ENCODE measurements around the gene FRS2.

The FRS2 gene

GRCh38 chr12:69508621-69509020 is 38.4 kb downstream of the FRS2 start:
- peaks cover 67% of the 10 kb centered on the region for H3K4me1 Mint-ChIP-seq
- H3K27me3 Mint-ChIP-seq (ENCODE audit: low read depth) = no peaks in the 10 kb centered on the region
- peak overlapping the region in 2 of 3 experiments; percentile 16 to 88 for H3K27ac Mint-ChIP-seq
- H3K9me3 Mint-ChIP-seq = no peaks in the 10 kb centered on the region
- H3K36me3 Mint-ChIP-seq (ENCODE audit: low read depth) = no peaks in the 10 kb centered on the region
- H3K4me3 Mint-ChIP-seq = no peak overlapping the region
- TF ChIP-seq CTCF (IDR thresholded peaks at IDR 0.05; ENCODE audit: unreplicated experiment in 3 of 3) = no peak

GRCh38 chr12:69509308-69509736 is 39.1 kb downstream of the FRS2 start:
- H3K27ac Mint-ChIP-seq = peak overlapping the region; percentile 41 to 88 (median 79)
- no peaks in the 10 kb centered on the region for H3K27me3 Mint-ChIP-seq (ENCODE audit: low read depth)

GRCh38 chr12:69509904-69510827 is 40.0 kb downstream of the FRS2 start:
- peaks cover 81% of the 10 kb centered on the region for H3K4me1 Mint-ChIP-seq
- H3K27me3 Mint-ChIP-seq (ENCODE audit: low read depth) = no peaks in the 10 kb centered on the region
- no peak for TF ChIP-seq CTCF (IDR thresholded peaks at IDR 0.05; ENCODE audit: unreplicated experiment in 3 of 3)
- H3K9me3 Mint-ChIP-seq = no peaks in the 10 kb centered on the region
- peak overlapping the region in 1 of 3 experiments; percentile 21 for H3K4me3 Mint-ChIP-seq
- H3K36me3 Mint-ChIP-seq (ENCODE audit: low read depth) = no peaks in the 10 kb centered on the region
- H3K27ac Mint-ChIP-seq = peak overlapping the region; percentile 74 to 88 (median 81)

More at GRCh38 chr12:69509308-69509736, 39.1 kb downstream of the FRS2 start:
- Mint-ChIP-seq H3K9me3 (no peaks in the 10 kb centered on the region), H3K4me1 (peaks cover 74% of the 10 kb centered on the region), H3K36me3 (ENCODE audit: low read depth) (no peaks in the 10 kb centered on the region), H3K4me3 (no peak overlapping the region)
- no peak for TF ChIP-seq CTCF (IDR thresholded peaks at IDR 0.05; ENCODE audit: unreplicated experiment in 3 of 3)

GRCh38 chr12:69511016-69511415 is 40.8 kb downstream of the FRS2 start:
- peak overlapping the region in 2 of 3 experiments; percentile 81 to 88 for H3K27ac Mint-ChIP-seq

GRCh38 chr12:69511469-69512267 is 41.5 kb downstream of the FRS2 start:
- TF ChIP-seq CTCF (IDR thresholded peaks at IDR 0.05; ENCODE audit: unreplicated experiment in 3 of 3) = no peak
- Mint-ChIP-seq H3K4me3 (no peak overlapping the region), H3K36me3 (ENCODE audit: low read depth) (no peaks in the 10 kb centered on the region), H3K27ac (peak overlapping the region; percentile 18 to 41 (median 29)), H3K9me3 (no peaks in the 10 kb centered on the region), H3K4me1 (peaks cover 76% of the 10 kb centered on the region), H3K27me3 (ENCODE audit: low read depth) (no peaks in the 10 kb centered on the region)

More at GRCh38 chr12:69511016-69511415, 40.8 kb downstream of the FRS2 start:
- no peak for TF ChIP-seq CTCF (IDR thresholded peaks at IDR 0.05; ENCODE audit: unreplicated experiment in 3 of 3)
- Mint-ChIP-seq H3K9me3 (no peaks in the 10 kb centered on the region), H3K27me3 (ENCODE audit: low read depth) (no peaks in the 10 kb centered on the region), H3K36me3 (ENCODE audit: low read depth) (no peaks in the 10 kb centered on the region), H3K4me3 (no peak overlapping the region), H3K4me1 (peaks cover 80% of the 10 kb centered on the region)
